ENCODE results near the gene HCAR3.

DNA sequence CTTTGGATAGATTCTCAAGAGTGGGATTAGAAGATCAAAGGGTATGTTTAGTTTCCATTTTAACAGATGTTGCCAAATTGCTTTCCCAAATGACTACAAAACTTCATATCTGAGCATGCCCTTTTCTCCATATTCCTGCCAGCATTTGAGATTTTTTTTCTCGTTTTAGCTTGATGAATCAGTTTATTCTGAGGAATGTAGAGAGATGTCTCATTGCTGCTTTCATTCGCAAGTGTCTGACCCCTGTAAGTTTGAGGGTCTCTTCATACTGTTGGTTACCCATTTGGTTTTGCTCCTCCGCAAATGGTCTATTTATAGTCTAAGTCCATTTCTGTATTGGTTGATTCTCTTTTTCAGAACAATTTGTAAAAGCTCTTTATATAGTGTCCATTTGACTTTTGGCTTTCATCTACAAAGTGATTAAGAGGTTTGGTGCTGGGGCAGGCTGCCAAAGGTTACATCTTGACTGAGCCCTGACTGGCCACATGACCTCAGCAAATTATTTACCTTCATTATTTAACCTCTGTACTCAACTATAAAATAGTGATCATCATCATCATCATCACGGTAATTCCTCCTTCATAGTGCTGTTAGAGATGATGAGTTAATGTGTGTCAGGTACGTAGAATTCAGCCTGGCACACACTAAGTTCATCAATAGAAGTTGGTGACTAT, 47.1 kb downstream of the HCAR3 start:
- TF ChIP-seq, protein P1, sequence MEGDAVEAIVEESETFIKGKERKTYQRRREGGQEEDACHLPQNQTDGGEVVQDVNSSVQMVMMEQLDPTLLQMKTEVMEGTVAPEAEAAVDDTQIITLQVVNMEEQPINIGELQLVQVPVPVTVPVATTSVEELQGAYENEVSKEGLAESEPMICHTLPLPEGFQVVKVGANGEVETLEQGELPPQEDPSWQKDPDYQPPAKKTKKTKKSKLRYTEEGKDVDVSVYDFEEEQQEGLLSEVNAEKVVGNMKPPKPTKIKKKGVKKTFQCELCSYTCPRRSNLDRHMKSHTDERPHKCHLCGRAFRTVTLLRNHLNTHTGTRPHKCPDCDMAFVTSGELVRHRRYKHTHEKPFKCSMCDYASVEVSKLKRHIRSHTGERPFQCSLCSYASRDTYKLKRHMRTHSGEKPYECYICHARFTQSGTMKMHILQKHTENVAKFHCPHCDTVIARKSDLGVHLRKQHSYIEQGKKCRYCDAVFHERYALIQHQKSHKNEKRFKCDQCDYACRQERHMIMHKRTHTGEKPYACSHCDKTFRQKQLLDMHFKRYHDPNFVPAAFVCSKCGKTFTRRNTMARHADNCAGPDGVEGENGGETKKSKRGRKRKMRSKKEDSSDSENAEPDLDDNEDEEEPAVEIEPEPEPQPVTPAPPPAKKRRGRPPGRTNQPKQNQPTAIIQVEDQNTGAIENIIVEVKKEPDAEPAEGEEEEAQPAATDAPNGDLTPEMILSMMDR (IDR thresholded peaks at IDR 0.05), result no peak
- no peak for TF ChIP-seq ZFX (IDR thresholded peaks at IDR 0.05; ENCODE audit: borderline replicate concordance)
